Stimulated activated CD8-positive, alpha-beta memory T cell treated with anti-CD3 and anti-CD28 coated beads, Interleukin-12 subunit alpha, Interleukin-12 subunit beta, amount 100 ng/mL, for 24 hours (primary cell): ENCODE results near the gene RUVBL2.

ENCODE experiments used
- DNase-seq: peaks from one replicate; pipeline ENCODE4 v3.0.0-alpha.2; 2020; ENCODE audit errors: extremely low read depth

The RUVBL2 gene

DNA sequence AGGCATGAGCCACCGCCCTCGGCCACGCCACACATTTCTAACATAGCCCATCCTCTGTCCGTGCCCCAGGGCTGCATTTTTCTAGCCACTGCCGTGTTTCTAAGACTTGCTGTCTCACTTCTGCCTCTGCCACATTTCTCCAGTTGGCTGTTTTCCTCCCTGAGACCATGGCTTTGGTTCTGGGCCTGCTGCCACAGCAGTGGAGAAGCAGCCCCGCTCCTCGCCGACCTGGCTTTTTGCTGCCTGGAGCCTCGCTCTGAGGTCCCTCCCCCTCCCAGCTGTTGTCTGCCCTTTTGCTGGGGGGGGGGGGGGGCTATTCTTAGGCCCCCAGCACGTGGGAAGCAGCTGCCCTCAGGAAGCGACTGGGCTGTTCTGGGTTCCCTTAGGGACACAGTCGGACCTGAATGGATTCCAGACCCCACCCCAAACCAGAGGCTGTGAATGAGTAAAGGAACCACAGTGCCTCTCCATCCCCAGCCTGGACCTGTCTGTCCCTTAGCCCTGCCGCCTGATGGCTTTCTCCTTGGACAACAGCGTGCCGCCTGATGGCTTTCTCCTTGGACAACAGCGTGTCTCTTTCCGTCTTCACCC lies 3.9 kb upstream of the RUVBL2 start:
- no peak for DNase-seq

- no peak for DNase-seq
Measured at GRCh38 chr19:48990400-48990799, 3.3 kb upstream of the RUVBL2 start.

- no peak for DNase-seq
Measured at GRCh38 chr19:48991011-48991609, 2.6 kb upstream of the RUVBL2 start.

GRCh38 chr19:48991873-48992580 lies 1.7 kb upstream of the RUVBL2 start:
- no peak for DNase-seq

- no peak for DNase-seq
Measured at GRCh38 chr19:48992581-48993174, 1.0 kb upstream of the RUVBL2 start.

DNA sequence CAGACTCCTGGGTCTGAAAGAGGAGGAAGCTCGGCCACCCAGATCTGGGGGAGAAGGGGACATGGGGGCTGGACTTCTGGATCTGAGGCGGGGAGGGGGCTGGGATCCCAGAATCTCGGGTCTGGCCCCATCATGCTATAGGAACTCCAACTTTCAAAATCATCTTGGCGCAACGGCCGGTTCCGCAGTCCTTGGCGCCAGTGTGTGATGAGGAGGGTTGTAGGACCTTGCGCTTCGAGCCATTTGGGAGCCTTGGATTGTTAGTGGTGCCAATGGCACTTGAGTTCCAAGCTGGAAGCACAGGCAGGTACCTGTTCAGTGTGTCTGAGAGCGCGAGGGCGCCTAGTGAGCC lies 324 bp downstream of the RUVBL2 start:
- DNase-seq = no peak

DNA sequence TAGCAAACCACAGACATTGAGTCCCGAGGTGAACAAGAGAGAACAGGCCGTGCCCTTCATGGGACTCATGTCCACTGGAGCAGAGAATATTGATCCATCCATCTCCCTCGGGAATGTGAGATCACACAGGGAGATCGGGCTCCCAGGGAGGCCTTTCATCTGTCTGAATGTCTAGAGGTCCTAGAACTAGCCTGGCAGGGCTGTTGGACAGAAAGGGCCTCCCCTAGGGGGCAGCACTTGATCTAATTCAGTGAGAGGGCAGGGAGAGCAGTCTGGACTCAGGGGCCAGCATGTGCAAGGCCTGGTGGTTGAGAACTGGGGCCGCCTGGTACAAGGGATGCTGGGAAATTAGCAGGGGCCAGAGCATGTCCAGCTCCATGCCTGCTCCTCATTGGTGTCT lies 4.3 kb downstream of the RUVBL2 start:
- no peak for DNase-seq

DNA sequence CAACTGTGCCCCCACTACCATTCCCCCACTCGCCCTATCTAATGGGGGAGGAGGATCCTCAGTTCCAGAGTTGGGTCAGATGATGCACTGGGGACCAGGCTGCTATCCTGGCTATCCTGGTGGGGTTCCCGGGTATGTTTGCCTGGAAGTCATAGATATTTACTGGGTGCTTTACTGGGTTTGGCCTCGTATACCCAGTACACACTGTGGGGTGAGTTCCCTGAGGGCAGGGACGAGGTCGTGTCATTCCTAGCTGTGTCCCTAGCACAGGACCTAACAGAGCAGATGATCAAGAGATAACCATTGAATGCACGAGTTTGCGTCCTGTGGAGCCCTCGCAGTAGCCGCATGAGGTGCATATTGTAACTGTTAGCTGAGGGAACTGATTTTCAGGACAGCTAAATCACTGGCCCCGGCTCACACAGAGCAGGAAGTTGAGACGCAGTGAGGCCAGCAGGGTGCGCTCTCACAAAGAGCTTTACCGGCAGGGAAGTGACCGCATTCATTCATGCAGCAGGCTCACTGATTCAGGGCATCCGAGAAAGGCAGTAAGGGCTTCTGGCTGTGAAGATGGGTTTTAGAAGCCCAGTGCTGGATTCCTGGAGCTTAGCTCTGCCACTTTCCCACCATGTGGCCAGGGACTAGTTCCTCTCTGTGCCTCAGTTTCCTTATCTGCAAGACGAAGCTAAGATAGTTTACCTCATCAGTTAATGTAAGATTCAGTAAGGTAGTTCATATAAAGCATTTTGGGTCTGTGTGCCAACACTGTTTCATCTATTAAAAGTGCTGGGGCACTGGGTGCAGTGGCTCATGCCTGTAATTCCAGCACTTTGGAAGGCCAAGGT lies 6.0 kb downstream of the RUVBL2 start:
- peak; percentile 31 for DNase-seq

DNA sequence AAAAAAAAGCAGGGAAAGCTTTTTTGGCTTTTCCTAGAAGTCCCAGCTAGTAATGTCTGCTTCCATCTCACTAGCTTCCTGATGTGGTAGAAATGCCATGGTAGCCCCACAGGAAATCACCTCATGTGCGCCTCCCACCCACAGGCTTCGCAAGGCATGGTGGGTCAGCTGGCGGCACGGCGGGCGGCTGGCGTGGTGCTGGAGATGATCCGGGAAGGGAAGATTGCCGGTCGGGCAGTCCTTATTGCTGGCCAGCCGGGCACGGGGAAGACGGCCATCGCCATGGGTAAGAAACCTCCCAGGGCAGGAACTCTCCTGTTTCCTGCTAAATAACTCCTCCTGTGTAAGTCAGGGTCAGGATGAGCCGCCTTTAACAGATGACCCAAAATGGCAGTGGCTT lies 10.4 kb downstream of the RUVBL2 start:
- DNase-seq = no peak

DNA sequence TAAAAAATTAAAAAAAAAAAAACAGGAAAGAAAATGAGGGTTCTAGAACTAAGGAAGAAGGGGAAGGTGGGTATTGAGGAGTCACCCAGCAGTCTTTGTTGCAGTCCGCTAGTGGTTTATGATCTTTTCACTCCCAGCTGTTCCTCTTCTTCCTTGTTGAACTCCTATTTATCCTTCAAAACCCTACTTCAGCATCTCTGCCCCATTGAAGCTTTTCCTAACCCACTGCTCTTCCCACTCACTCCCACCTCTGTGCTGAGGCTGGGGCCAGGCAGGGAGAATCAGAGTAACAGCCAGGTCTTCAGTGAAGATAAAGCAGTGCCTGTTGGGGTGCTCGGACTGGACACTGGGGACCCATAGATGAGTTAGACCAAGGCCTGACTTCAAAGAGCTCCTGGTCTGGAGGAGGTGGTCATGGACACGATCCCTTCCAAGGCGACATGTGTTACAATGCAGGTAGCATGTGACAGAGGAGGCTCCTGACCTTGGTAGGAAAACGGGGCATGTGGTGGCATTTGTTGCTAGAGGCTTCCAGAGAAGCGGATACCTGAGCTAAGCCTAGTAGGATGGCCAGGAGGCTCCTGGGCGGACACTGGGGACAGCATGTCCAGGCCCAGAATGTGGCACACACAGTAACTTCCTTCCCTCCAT lies 11.4 kb downstream of the RUVBL2 start:
- no peak for DNase-seq

DNA sequence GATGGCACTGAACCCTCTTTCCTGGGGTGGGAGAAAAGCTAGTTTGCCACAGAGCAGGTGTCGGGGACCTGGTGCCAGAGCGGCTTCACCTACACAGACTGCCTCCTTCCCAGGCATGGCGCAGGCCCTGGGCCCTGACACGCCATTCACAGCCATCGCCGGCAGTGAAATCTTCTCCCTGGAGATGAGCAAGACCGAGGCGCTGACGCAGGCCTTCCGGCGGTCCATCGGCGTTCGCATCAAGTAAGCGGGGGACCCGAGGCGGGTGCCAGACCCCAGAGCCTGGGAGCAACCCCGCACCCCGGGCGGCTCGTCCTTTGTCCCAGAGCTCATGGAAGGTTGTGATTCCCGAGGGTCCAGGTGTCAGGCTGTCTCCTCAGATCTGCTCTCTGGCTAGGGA lies 13.2 kb downstream of the RUVBL2 start:
- no peak for DNase-seq

- DNase-seq = no peak
Measured at GRCh38 chr19:49009828-49010227, 16.1 kb downstream of the RUVBL2 start.

DNA sequence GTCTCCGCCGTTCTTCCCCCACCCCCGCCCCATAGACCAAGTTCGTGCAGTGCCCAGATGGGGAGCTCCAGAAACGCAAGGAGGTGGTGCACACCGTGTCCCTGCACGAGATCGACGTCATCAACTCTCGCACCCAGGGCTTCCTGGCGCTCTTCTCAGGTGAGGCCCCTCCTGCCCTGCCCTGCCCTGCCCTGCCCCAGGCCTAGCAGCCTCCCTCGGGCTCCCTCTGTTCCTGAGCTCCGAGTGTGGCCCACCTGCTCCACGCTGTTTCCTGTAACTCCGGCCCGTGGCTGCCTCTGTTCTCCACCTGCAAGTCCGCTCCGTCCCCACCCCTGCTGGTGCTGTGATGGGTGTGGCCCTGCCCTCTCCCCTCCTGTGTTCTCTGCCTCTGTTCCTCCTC lies 16.8 kb downstream of the RUVBL2 start:
- no peak for DNase-seq

DNA sequence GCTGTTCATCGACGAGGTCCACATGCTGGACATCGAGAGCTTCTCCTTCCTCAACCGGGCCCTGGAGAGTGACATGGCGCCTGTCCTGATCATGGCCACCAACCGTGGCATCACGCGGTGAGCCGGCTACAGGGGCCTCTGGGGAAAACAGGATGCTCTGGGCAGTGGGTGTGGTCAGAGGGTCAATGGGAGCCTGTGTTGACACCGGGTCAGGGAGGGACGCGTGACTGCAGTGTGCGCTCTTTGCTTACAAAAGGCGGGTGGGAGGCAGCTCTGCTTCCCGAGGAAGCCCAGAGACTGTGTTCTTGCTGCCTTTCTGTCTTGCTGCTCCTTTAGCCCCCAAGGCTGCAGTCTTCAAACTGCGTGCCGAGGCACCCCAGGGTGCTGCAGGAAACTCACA lies 17.5 kb downstream of the RUVBL2 start:
- no peak for DNase-seq

DNA sequence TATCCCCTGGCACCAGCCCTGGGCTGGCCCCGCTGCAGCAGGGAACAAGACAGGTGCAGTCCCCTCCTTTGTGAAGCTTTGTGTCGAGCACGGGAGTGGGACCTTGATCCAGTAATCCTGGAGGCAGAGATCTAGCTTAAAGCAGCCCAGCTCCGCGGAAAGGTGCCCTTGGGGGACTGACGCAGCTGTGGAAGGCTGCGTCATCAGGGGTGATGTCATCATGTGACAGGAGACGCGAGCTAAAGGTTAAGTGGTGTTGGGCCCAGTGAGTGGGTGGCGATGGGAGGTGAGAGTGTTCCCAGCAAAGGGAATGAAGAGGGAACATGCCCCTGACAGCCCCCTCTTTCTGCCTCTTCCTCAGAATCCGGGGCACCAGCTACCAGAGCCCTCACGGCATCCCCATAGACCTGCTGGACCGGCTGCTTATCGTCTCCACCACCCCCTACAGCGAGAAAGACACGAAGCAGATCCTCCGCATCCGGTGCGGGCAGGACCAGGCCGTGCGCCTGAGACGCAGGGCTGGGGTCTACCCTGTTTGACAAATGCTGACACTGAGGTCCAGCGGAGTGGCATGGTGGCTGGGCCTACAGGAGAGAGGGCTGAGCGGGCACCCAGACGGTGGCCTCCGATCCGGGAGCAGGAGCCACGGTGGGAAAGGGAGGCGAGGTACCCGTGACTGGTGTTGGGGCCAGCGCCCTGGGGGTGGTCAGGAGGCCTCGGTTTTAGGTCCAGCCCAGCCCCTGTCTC lies 20.6 kb downstream of the RUVBL2 start:
- DNase-seq = no peak

DNA sequence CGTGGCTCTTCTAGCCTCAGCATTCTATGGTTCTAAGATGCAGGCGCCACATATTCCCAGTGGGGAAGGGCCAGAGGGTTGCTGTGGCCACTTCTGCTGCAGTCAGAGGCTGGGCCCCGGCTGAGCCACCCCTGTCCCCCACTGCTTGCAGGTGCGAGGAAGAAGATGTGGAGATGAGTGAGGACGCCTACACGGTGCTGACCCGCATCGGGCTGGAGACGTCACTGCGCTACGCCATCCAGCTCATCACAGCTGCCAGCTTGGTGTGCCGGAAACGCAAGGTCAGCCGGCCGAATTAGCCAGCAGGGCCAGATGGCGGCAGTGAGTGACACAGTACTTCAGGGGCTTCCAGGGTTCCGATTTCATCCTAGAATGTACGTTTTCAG lies 21.2 kb downstream of the RUVBL2 start:
- no peak for DNase-seq

- DNase-seq = no peak
Measured at GRCh38 chr19:49016067-49016839, 22.6 kb downstream of the RUVBL2 start.

DNA sequence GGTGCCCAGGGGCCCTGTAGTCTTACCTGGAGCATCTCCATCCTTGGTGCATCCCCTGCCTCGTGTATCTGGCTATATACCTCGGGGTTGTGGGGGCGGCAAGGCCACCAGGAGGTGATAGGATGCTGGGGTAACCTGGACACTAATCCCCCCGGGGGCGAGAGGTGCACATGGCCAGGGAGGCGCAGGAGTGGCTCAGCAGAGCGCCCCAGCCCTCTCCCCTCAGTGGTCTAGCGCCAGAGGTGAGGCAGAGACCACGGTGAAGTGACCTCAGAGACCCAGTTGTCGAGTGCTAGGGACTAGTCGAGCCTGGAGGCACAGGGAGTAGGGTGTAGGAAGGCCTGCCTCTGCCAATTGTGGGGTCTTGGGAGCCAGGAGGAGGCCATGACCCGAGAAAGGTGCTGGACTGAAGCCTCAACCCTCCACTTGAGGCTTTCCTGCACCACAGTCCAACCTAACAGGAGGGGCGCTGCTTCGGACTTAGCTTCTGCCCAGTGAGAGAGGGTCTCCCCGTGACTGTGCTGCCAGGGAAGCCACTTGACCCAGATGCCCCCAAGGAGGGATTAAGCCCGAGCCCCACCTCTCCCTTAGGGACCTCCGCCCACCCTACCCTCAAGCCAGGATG lies 23.5 kb downstream of the RUVBL2 start, which contains the start of gene LHB:
Gene LHB (minus strand): TSS at position 51 of the 625 bp plus-strand sequence. CDS start 10 bp downstream, at position 41.
- no peak for DNase-seq

- no peak for DNase-seq
Measured at GRCh38 chr19:49017666-49018351, 24.1 kb downstream of the RUVBL2 start.
